ENCODE measurements around the gene IL1R2. TPM values are rescaled to one million over a fixed set of nuclear protein-coding genes. Genes with fewer than 3 reads are reported as not detected.

The IL1R2 gene
- 23.3 TPM for total RNA-seq
- long read RNA-seq, partial matches to known transcripts, result 3 of 15 reads
- long read RNA-seq, other reads (novel, unspliced or antisense), result 10 of 15 reads

DNA sequence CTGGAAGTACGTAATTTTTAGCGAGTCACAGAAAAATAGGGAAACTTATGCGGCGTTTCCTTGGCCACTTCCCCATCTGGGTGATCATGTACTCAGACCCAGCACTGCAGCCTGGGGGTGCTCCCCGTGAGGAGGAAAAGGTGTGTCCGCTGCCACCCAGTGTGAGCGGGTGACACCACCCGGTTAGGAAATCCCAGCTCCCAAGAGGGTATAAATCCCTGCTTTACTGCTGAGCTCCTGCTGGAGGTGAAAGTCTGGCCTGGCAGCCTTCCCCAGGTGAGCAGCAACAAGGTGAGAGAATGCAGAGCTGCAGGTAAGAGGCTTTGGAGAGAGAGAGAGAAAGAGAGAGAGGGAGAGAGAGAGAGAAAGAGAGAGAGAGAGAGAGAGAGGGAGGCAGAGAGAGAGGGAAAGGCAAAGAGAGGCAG lies at the start of gene IL1R2:
TSS of gene IL1R2 (plus strand) at position 240 of the 425 bp plus-strand sequence. CDS start 16,616 bp downstream, outside the sequence.
- no peak for TF ChIP-seq CTCF (IDR thresholded peaks at IDR 0.05)
- Histone ChIP-seq H3K9me3 (no peaks in the 10 kb centered on the region), H3K4me3 (no peak within 1 kb of the TSS), H3K27ac (no peak within 1 kb of the TSS), H3K27me3 (ENCODE audit: low read depth) (no peaks in the 10 kb centered on the region), H3K4me1 (no peaks in the 10 kb centered on the region), H3K36me3 (no peaks in the 10 kb centered on the region)
- peak; percentile 82 for DNase-seq
- intact Hi-C loops (cut with DNase I), result no loop called here
- ATAC-seq, result peak; percentile 74 to 81

- no peaks in the 10 kb centered on the region for H3K36me3 ChIP-seq
- no peak overlapping the region for H3K27ac ChIP-seq
- intact Hi-C loops (cut with DNase I), result no loop called here
- H3K27me3 ChIP-seq (ENCODE audit: low read depth), result no peaks in the 10 kb centered on the region
- H3K4me3 ChIP-seq, result no peak overlapping the region
- H3K4me1 ChIP-seq, result no peaks in the 10 kb centered on the region
- ATAC-seq (no peak), DNase-seq (no peak)
- no peak for TF ChIP-seq CTCF (IDR thresholded peaks at IDR 0.05)
- no peaks in the 10 kb centered on the region for H3K9me3 ChIP-seq
These were observed 48.9 kb upstream of the IL1R2 start for GRCh38 chr2:101942851-101943250.

GRCh38 chr2:101946372-101947039 lies 45.3 kb upstream of the IL1R2 start:
- Histone ChIP-seq H3K36me3 (no peaks in the 10 kb centered on the region), H3K9me3 (no peaks in the 10 kb centered on the region), H3K27ac (no peak overlapping the region), H3K4me1 (no peaks in the 10 kb centered on the region), H3K4me3 (no peak overlapping the region), H3K27me3 (ENCODE audit: low read depth) (no peaks in the 10 kb centered on the region)
- intact Hi-C loops (cut with DNase I), result no loop called here
- no peak for TF ChIP-seq CTCF (IDR thresholded peaks at IDR 0.05)
- ATAC-seq, result no peak
- no peak for DNase-seq

- Histone ChIP-seq H3K27ac (no peak overlapping the region), H3K27me3 (ENCODE audit: low read depth) (no peaks in the 10 kb centered on the region), H3K9me3 (no peaks in the 10 kb centered on the region), H3K36me3 (no peaks in the 10 kb centered on the region), H3K4me1 (no peaks in the 10 kb centered on the region), H3K4me3 (no peak overlapping the region)
- ATAC-seq (no peak), DNase-seq (no peak)
- intact Hi-C loops (cut with DNase I), result no loop called here
- TF ChIP-seq CTCF (IDR thresholded peaks at IDR 0.05), result no peak
These were observed 44.4 kb upstream of the IL1R2 start for GRCh38 chr2:101947374-101947773.

- H3K27me3 ChIP-seq (ENCODE audit: low read depth), result no peaks in the 10 kb centered on the region
- intact Hi-C loops (cut with DNase I), result no loop called here
- no peak overlapping the region for H3K27ac ChIP-seq
- no peak overlapping the region for H3K4me3 ChIP-seq
- no peak for TF ChIP-seq CTCF (IDR thresholded peaks at IDR 0.05)
- ATAC-seq (no peak), DNase-seq (no peak)
- no peaks in the 10 kb centered on the region for H3K36me3 ChIP-seq
- no peaks in the 10 kb centered on the region for H3K9me3 ChIP-seq
- H3K4me1 ChIP-seq, result no peaks in the 10 kb centered on the region
These were observed 43.1 kb upstream of the IL1R2 start for GRCh38 chr2:101948625-101949155.

All from lower lobe of right lung (tissue), 2 donors.